RPMI7951 (cell line): ENCODE data around the gene CMYA5. TPM values are rescaled to one million over a fixed set of nuclear protein-coding genes. Genes with fewer than 3 reads are reported as not detected.
"Not testable (repeated sequence)": the region's sequence is repeated elsewhere in the genome, so short reads cannot be mapped to it uniquely, and the experiment has no call there.

ENCODE experiments used
- DNase-seq: peaks from one replicate; pipeline ENCODE4 v3.0.0-alpha.2; 2012; ENCODE audit warnings: low read depth
- total RNA-seq: library from RNA; depleted of rRNA; stranded (reverse); fragments of >200 nt; shearing (Covaris generic); gene quantifications from 2 replicates; pipeline ENCODE4 v1.2.3, GENCODE V29; 2014; rRNA removed

CMYA5 gene
- 0.12 and 0.20 TPM in 2 replicates for total RNA-seq

DNA sequence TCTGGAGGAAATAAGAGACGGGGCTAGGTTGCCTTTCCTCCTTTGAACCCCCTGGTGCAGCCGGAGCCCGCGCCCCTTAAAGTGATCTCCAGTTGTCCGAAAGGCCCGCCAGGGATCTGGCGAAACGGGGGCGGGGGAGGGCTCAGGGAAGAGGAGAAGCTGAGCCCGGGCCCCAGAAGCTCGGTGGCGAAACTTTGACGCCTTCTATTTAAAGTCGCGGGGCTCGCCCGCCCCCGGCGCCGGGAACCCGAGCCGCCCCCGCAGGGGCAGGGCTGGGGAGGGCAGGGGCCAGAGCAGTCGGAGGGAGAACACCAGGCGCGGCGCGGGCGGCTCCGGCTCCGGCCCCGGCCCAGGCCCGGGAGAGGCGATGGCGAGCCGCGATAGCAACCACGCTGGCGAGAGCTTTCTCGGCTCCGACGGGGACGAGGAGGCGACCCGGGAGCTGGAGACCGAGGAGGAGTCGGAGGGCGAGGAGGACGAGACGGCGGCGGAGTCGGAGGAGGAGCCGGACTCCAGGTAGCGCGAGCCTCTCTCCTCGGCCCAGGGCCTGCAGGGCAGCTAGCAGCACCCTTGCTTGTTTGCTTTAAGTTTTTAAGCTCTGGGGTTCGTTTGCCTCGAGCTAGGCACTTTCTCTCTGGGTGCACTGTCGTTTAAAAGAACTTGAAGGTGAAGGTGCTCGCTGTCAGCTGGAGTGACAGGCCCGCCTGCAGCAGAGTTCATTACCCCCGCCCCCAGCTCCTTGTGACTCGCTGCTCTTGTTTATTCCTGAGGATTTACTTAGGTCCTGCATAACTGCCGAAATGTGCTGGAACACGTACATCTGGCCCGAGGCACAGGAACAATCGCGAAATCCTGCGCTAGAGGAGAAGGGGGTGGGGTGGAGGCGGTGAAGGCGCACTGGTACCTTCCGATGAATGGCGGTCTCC, at the start of gene CMYA5:
Gene CMYA5 (plus strand): TSS at position 296 of the 926 bp plus-strand sequence. CDS start 72 bp downstream, at position 368.
- no peak for DNase-seq

- DNase-seq = no peak
These were observed 49.0 kb upstream of the CMYA5 start for GRCh38 chr5:79640571-79641055.

GRCh38 chr5:79641414-79641813, 48.2 kb upstream of the CMYA5 start:
- DNase-seq = no peak

- no peak for DNase-seq
These were observed 47.4 kb upstream of the CMYA5 start for GRCh38 chr5:79642210-79642609.

- DNase-seq = no peak
These were observed 35.8 kb upstream of the CMYA5 start for GRCh38 chr5:79653843-79654242.

DNA sequence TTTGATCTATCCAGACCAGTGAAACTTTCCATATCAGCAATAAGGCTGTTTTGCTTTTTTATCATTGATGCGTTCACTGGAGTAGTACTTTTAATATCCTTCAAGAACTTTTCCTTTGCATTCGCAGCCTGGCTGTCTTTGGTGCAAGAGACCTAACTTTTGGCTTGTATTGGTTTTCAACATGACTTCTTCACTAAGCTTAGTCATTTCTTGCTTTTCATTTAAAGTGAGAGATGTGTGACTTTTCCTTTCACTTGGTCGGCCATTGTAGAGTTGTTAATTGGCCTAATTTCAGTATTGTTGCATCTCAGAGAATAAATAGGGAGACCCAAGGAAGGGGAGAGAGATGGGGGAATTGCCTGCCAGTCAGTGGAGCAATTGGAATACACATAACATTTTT, 26.4 kb upstream of the CMYA5 start:
- no peak for DNase-seq

GRCh38 chr5:79666758-79667157, 22.9 kb upstream of the CMYA5 start:
- no peak for DNase-seq

DNA sequence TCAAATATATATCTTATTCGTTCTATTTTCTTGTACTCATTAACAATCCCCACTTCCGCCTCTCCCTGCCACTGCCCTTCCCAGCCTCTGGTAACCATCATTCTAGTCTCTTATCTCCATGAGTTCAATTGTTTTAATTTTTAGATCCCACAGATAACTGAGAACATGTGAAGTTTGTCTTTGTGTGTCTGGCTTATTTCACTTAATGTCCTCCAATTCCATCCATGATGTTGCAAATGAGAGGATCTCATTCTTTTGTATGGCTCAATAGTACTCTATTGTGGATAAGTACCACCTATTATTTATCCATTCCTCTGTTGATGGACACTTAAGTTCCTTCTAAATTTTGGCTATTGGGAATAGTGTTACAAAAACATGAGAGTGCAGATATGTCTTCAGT, 17.2 kb upstream of the CMYA5 start:
- no peak for DNase-seq

GRCh38 chr5:79676354-79676753, 13.3 kb upstream of the CMYA5 start:
- DNase-seq = not testable (repeated sequence)

DNA sequence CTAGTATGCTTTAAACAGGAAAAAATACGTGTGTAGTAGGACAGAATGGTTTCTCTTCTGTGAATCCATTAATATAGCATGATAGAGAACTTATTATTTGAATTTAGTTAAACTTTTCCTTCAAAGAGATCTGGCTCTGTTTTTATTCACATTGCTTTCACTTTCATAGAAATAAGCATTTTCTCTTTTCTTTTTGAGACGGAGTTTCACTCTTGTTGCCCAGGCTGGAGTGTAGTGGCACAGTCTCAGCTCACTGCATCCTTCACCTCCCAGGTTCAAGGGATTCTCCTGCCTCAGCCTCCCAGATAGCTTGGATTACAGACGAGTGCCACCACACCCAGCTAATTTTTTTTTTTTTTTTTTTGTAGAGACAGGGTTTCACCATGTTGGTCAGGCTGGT, 7.5 kb upstream of the CMYA5 start:
- not testable (repeated sequence) for DNase-seq

DNA sequence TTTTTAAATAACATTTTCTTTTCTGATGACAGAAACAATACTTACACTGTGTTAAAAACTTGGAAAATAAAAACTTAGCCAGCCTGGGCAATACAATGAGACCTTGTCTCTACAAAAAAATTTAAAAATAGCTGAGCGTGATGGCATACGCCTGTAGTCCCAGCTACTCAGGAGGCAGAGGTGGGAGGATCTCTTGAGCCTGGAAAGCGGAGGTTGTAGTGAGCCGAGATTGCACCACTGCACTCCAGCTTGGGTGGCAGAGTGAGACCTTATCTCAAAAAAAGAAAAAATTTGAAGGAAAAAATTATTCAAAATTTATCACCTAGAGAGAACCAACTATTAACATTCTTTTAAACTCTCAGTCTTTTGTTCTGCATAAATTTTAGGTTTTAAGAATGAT, 4.9 kb upstream of the CMYA5 start:
- DNase-seq = no peak

DNA sequence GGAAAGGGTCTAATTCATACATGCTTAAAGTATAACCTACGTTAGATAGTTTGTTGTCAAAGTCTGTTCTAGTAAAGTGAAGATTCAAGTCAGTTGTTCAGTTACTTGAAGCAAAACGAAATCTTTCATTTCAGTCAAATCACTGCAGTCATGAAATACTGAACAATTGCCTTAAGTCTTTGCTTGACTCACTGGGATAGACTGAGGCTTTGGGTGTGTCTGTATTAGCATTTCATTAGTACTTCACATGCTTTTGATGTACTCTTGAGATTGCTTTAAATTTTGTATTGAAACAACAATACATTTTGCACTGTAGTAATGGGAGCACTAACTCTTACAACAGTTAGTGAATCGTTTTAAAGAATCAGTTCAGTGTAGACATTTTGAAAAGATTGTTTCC, 4.0 kb upstream of the CMYA5 start:
- no peak for DNase-seq

DNA sequence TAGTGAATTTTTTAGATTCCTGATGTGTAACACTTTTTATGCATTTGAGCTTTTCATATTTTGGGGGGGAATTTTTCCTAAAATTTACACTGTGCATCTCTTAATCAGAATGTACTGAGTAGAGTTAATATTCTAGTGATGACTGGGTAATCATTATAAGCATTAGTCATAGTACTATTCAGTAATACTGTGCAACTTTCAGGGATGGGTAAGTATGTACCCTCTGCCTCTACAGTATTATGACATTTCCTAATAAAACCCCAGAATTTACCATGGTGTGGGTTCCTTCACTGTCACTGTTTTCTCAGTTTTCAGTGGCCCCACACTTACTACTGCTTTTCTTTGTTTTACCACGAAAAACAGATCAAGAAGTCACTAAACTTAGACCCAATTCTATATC, 2.8 kb upstream of the CMYA5 start:
- DNase-seq = no peak

DNA sequence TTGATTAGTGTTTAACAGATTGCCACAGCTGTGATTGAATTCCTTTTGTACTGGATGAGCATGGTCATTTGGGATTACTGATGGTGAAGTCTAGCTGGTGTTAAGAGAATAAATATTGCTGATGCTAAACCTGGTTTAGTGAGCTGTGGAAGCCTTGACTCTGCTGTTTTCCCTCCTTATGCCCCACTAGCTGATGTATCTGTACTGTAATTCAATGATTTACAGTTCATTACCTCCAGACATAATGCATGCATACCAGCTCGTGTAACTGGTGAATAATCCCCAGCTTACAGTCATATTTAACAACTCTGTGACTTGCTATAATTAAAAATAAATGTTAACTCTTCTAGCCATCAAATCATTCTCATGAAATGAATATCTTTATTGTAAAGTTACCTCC, 1.7 kb upstream of the CMYA5 start:
- DNase-seq = no peak

DNA sequence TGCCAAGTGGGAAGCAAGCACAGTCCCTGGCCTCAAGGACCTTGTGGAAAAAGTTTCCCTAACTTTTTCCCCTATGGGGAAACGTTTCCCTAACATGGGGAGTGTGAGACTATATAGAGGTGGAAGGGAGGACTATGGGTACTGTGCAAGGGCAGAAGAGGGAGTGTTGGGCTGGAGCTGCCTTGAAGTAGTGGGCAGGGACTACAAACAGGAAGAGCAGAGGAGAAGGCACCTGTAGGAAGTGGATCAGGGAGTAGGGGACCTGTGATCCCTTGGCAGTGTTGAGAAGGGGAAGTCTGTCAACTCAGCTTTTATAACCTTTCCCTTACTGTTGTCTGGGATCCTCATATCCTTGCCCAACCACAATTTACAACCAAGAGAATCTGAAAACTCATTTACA, 1.4 kb downstream of the CMYA5 start:
- no peak for DNase-seq

- DNase-seq = no peak
These were observed 3.0 kb downstream of the CMYA5 start for GRCh38 chr5:79692596-79692995.

DNA sequence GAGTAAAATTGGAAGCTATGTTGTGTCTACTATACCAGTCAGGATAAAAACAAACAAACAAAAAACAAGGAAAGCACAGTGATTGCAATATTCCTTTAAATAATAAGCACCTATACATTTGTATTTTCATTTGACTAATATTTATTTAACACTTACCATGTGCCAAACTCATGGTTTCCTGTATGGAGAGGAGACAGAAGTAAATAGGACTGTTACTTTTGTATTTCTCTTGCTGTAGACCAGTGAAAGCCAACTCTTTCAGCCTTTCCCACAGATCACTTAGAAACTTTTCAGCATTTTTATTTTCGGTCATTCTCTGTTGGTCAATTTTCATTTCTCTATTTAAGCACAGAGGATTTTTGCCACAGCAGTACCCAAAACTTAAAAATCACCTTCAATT, 4.5 kb downstream of the CMYA5 start:
- DNase-seq = no peak

DNA sequence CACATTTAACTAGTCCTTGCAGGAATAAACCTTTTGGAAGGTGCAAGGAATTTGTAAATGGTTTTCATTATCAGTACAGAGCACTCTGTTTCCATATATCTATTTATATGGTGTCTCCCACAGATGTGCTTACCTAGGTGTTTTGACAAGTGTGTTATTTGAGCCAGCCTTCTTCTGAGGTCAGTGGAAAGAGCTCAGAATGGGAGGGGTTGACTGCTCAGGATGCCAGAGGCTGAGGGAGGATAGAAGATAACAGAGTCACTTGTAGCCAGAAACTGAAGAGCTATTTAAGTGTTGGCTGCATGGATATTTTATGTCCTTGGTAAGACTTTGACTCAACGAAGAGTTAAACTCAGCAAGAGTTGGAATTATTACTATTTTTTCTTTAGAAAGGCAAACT, 5.0 kb downstream of the CMYA5 start:
- no peak for DNase-seq

- DNase-seq = no peak
These were observed 5.9 kb downstream of the CMYA5 start for GRCh38 chr5:79695526-79695925.

GRCh38 chr5:79697222-79698170, 7.9 kb downstream of the CMYA5 start:
- no peak for DNase-seq

- DNase-seq = peak; percentile 9
These were observed 10.2 kb downstream of the CMYA5 start for GRCh38 chr5:79699763-79700400.
